GM12891 (cell line): ENCODE results near the gene OTC.

ENCODE experiments used
- DNase-seq: peaks from one replicate; pipeline ENCODE4 v3.0.0; 2011; ENCODE audit warnings: low spot score; ENCODE audit not compliant: insufficient read length
- FAIRE-seq: peaks from 2 replicates; lab custom pipeline; 2011; peaks lifted over from hg19 to GRCh38; lab: Jason Lieb, UNC
- PAX5 ChIP-seq: IDR thresholded peaks from 2 replicates; pipeline ENCODE4 v1.6.1; 2011; ENCODE audit warnings: low read length, moderate library complexity, mild to moderate bottlenecking; ENCODE audit not compliant: insufficient read depth, severe bottlenecking
- POLR2A ChIP-seq: IDR thresholded peaks from 2 replicates; pipeline ENCODE4 v1.6.1; 2011; ENCODE audit warnings: low read depth, low read length, control low read depth
- POLR2AphosphoS5 ChIP-seq: IDR thresholded peaks from 2 replicates; pipeline ENCODE4 v1.6.1; 2011; ENCODE audit warnings: low read depth, low read length, control low read depth
- POU2F2 ChIP-seq: IDR thresholded peaks from 2 replicates; pipeline ENCODE4 v1.6.1; 2011; ENCODE audit warnings: low read depth, mild to moderate bottlenecking, control low read depth, low read length, moderate library complexity
- SPI1 ChIP-seq: IDR thresholded peaks from 2 replicates; pipeline ENCODE4 v1.6.1; 2011; ENCODE audit warnings: low read depth, low read length, control low read depth
- TAF1 ChIP-seq: IDR thresholded peaks from 2 replicates; pipeline ENCODE4 v1.6.1; 2011; ENCODE audit warnings: low read depth, low read length, control low read depth

The OTC gene

GRCh38 chrX:38437093-38437492 lies 84.7 kb downstream of the OTC start:
- no peak for DNase-seq
- no peak for TF ChIP-seq SPI1
- no peak for TF ChIP-seq PAX5
- TF ChIP-seq TAF1, result no peak
- no peak for TF ChIP-seq POLR2A
- TF ChIP-seq POLR2AphosphoS5, result no peak
- TF ChIP-seq POU2F2, result no peak
- FAIRE-seq, result no peak

- DNase-seq, result no peak
- FAIRE-seq, result no peak
- no peak for TF ChIP-seq PAX5
- TF ChIP-seq POLR2A, result no peak
- TF ChIP-seq SPI1, result no peak
- TF ChIP-seq POLR2AphosphoS5, result no peak
- no peak for TF ChIP-seq POU2F2
- no peak for TF ChIP-seq TAF1
Observed at GRCh38 chrX:38438321-38438720, 85.9 kb downstream of the OTC start.

- FAIRE-seq, result no peak
- TF ChIP-seq PAX5, result no peak
- TF ChIP-seq POLR2AphosphoS5, result no peak
- no peak for TF ChIP-seq TAF1
- no peak for TF ChIP-seq SPI1
- TF ChIP-seq POU2F2, result no peak
- no peak for TF ChIP-seq POLR2A
- DNase-seq, result no peak
Observed at GRCh38 chrX:38452603-38453002, 100.2 kb downstream of the OTC start.

- TF ChIP-seq PAX5, result no peak
- TF ChIP-seq TAF1, result no peak
- TF ChIP-seq SPI1, result no peak
- no peak for TF ChIP-seq POU2F2
- no peak for TF ChIP-seq POLR2A
- no peak for TF ChIP-seq POLR2AphosphoS5
- peak; percentile 31 for FAIRE-seq
- DNase-seq, result no peak
Observed at GRCh38 chrX:38458071-38458470, 105.7 kb downstream of the OTC start.

GRCh38 chrX:38462257-38462656 lies 109.9 kb downstream of the OTC start:
- TF ChIP-seq TAF1 (no peak), PAX5 (no peak), POU2F2 (no peak), POLR2A (no peak), SPI1 (no peak), POLR2AphosphoS5 (no peak)
- no peak for FAIRE-seq

GRCh38 chrX:38465686-38466085 lies 113.3 kb downstream of the OTC start:
- DNase-seq, result no peak
- no peak for FAIRE-seq
- no peak for TF ChIP-seq POU2F2
- no peak for TF ChIP-seq TAF1
- TF ChIP-seq SPI1, result no peak
- no peak for TF ChIP-seq POLR2AphosphoS5
- TF ChIP-seq PAX5, result no peak
- TF ChIP-seq POLR2A, result no peak

More at GRCh38 chrX:38462257-38462656, 109.9 kb downstream of the OTC start:
- no peak for DNase-seq

- no peak for FAIRE-seq
- TF ChIP-seq POLR2AphosphoS5 (no peak), POLR2A (no peak), SPI1 (no peak), PAX5 (no peak), POU2F2 (no peak), TAF1 (no peak)
- no peak for DNase-seq
Observed at GRCh38 chrX:38468563-38469157, 116.3 kb downstream of the OTC start.
